HepG2 (cell line): ENCODE results near the gene COX14. TPM values are rescaled to one million over a fixed set of nuclear protein-coding genes. Genes with fewer than 3 reads are reported as not detected.
A peak's percentile ranks its signal among the peaks of the same experiment; 100 is the strongest.

ENCODE experiments used
- ARNT2 ChIP-seq: sonication (generic); formaldehyde crosslinking; IDR thresholded peaks from 2 replicates; pipeline ENCODE4 v1.8.0; 2022; ENCODE audit warnings: mild to moderate bottlenecking, low read depth, missing genetic modification reagents, moderate library complexity
- ATAD3A ChIP-seq: sonication (generic); formaldehyde crosslinking; IDR thresholded peaks from 2 replicates; pipeline ENCODE4 v1.4.0; 2020; ENCODE audit warnings: missing genetic modification reagents
- DPF2 ChIP-seq: sonication (generic); formaldehyde crosslinking; IDR thresholded peaks from 2 replicates; pipeline ENCODE4 v1.4.0; 2020; ENCODE audit warnings: mild to moderate bottlenecking, low read depth, missing genetic modification reagents, borderline replicate concordance
- GMEB2 ChIP-seq: IDR thresholded peaks from 2 replicates; pipeline ENCODE4 v1.6.1; 2016; ENCODE audit warnings: missing biosample characterization, missing genetic modification reagents, low read depth
- HDAC2 ChIP-seq: sonication (generic); formaldehyde crosslinking; IDR thresholded peaks from 2 replicates; pipeline ENCODE4 v1.4.0; 2020; ENCODE audit warnings: missing genetic modification reagents
- HMGXB4 ChIP-seq, 2 experiments: sonication (generic) in 1 of 2; formaldehyde crosslinking in 1 of 2; IDR thresholded peaks; 2 replicates each; pipeline versions ENCODE4 v1.4.0 to v1.6.1; 2018 to 2020; ENCODE audit warnings: missing genetic modification reagents in 2 of 2, borderline replicate concordance in 1 of 2, low read depth in 1 of 2, mild to moderate bottlenecking in 1 of 2, missing biosample characterization in 1 of 2
- HNRNPK ChIP-seq: fragments of 200-400 bp; formaldehyde crosslinking; IDR thresholded peaks from 2 replicates; pipeline ENCODE4 v1.6.1; 2018; ENCODE audit warnings: low read length, low read depth, moderate library complexity, mild to moderate bottlenecking; ENCODE audit not compliant: poor library complexity, severe bottlenecking
- HNRNPL ChIP-seq: fragments of 200-400 bp; formaldehyde crosslinking; IDR thresholded peaks from 2 replicates; pipeline ENCODE4 v1.6.1; 2017; ENCODE audit warnings: mild to moderate bottlenecking, low read depth, low read length
- JUNB ChIP-seq: sonication (generic); formaldehyde crosslinking; IDR thresholded peaks from 2 replicates; pipeline ENCODE4 v1.8.0; 2022; ENCODE audit warnings: missing genetic modification reagents, mild to moderate bottlenecking, borderline replicate concordance
- KDM2A ChIP-seq: sonication (generic); formaldehyde crosslinking; IDR thresholded peaks from 2 replicates; pipeline ENCODE4 v1.4.0; 2020; ENCODE audit warnings: low read depth, missing genetic modification reagents, borderline replicate concordance
- MAFK ChIP-seq, 2 experiments: IDR thresholded peaks in 1 of 2; conservative IDR thresholded peaks in 1 of 2; 2 replicates each; pipeline ENCODE4 v1.6.1; 2011; ENCODE audit warnings: improper control_type of control experiment in 2 of 2, low read length in 2 of 2
- POLR2AphosphoS5 ChIP-seq: IDR thresholded peaks from 2 replicates; pipeline ENCODE4 v1.6.1; 2012; ENCODE audit warnings: low read depth, low read length
- TEAD2 ChIP-seq: sonication (generic); formaldehyde crosslinking; IDR thresholded peaks from 2 replicates; pipeline ENCODE4 v1.9.0; 2021; ENCODE audit warnings: missing genetic modification reagents
- TGIF2 ChIP-seq: IDR thresholded peaks from 2 replicates; pipeline ENCODE4 v1.6.1; 2016; ENCODE audit warnings: control low read depth, missing compliant biosample characterization
- ZKSCAN5 ChIP-seq: sonication (generic); formaldehyde crosslinking; IDR thresholded peaks from 2 replicates; pipeline ENCODE4 v1.5.1; 2020; ENCODE audit warnings: mild to moderate bottlenecking, missing genetic modification reagents
- ZNF20 ChIP-seq: sonication (generic); formaldehyde crosslinking; IDR thresholded peaks from 2 replicates; pipeline ENCODE4 v1.4.0; 2020; ENCODE audit warnings: mild to moderate bottlenecking, moderate library complexity, missing genetic modification reagents
- ZNF230 ChIP-seq: sonication (generic); formaldehyde crosslinking; IDR thresholded peaks from 2 replicates; pipeline ENCODE4 v1.4.0; 2020; ENCODE audit warnings: mild to moderate bottlenecking, missing genetic modification reagents
- ZNF292 ChIP-seq: sonication (generic); formaldehyde crosslinking; IDR thresholded peaks from 2 replicates; pipeline ENCODE4 v1.8.1; 2022; ENCODE audit warnings: mild to moderate bottlenecking, low read depth, missing genetic modification reagents, borderline replicate concordance
- ZNF30 ChIP-seq: sonication (generic); formaldehyde crosslinking; IDR thresholded peaks from 2 replicates; pipeline ENCODE4 v1.5.0; 2020; ENCODE audit warnings: mild to moderate bottlenecking, missing genetic modification reagents
- ZNF446 ChIP-seq: sonication (generic); formaldehyde crosslinking; IDR thresholded peaks from 2 replicates; pipeline ENCODE4 v1.5.0; 2020; ENCODE audit warnings: mild to moderate bottlenecking, missing genetic modification reagents
- ZNF563 ChIP-seq: sonication (generic); formaldehyde crosslinking; IDR thresholded peaks from 2 replicates; pipeline ENCODE4 v1.8.0; 2022; ENCODE audit warnings: mild to moderate bottlenecking, moderate library complexity, missing genetic modification reagents
- ZNF772 ChIP-seq: sonication (generic); formaldehyde crosslinking; IDR thresholded peaks from 2 replicates; pipeline ENCODE4 v1.5.0; 2020; ENCODE audit warnings: mild to moderate bottlenecking, missing genetic modification reagents
- polyA plus RNA-seq, 8 experiments: library from polyadenylated mRNA; depleted of rRNA in 3 of 8; stranded (reverse) in 7 of 8; unstranded in 1 of 8; fragments of >200 nt; fragmentation: Illumina TruSeq in 4 of 8; extraction: Trizol in 4 of 8; gene quantifications; 2 replicates each; pipeline versions ENCODE4 v1.2.1 to v1.2.3, GENCODE V29; 2011 to 2016; ENCODE audit warnings: low read depth in 4 of 8, missing spikeins in 1 of 8, mixed read lengths in 1 of 8; ENCODE audit not compliant: insufficient read depth in 1 of 8
- total RNA-seq, 5 experiments: library from RNA; depleted of rRNA; stranded (reverse); fragments of >200 nt; fragmentation: Illumina TruSeq; extraction: Trizol; gene quantifications; 2 replicates each; pipeline ENCODE4 v1.2.3, GENCODE V29; 2016; ENCODE audit warnings: low read depth in 1 of 5
- TF ChIP-seq, protein P1 (sequence below): sonication (generic); formaldehyde crosslinking; IDR thresholded peaks from 2 replicates; pipeline ENCODE4 v1.5.0; 2020; ENCODE audit warnings: missing genetic modification reagents

COX14 gene
- total and polyA plus RNA-seq, 2 of the 13 experiments (the other 11 are each of a cell fraction or from before 2014, with no cell fraction given): 53.0 to 71.6 TPM

DNA sequence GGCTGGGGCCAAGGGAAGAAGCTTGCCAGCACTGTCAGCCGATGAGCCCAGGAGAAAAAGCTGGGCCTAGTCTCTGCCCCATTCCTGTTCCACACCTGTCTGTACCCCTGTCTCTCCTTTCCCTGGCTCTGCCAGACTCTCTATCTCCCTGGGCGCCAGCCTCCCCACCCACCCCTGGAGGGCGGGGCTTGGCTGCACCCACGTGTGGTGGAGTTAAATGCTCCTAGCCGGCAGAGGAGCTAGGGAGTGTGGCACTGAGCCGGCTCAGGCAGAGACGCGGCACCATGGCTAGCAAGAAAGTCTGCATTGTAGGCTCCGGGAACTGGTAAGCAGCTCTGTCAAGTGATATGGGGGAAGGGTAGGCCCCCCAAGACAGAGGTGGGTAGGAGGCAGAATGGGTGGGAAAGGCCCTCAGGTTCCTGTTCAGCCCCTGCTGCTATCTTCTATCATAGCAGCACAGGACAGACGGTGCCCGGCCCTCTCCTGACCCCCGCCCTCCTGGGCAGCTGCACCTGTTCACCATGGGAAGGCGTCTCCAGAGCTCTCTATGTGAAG, 8.2 kb upstream of the COX14 start, which contains the start of gene GPD1 (continued):
- TF ChIP-seq, protein P1, sequence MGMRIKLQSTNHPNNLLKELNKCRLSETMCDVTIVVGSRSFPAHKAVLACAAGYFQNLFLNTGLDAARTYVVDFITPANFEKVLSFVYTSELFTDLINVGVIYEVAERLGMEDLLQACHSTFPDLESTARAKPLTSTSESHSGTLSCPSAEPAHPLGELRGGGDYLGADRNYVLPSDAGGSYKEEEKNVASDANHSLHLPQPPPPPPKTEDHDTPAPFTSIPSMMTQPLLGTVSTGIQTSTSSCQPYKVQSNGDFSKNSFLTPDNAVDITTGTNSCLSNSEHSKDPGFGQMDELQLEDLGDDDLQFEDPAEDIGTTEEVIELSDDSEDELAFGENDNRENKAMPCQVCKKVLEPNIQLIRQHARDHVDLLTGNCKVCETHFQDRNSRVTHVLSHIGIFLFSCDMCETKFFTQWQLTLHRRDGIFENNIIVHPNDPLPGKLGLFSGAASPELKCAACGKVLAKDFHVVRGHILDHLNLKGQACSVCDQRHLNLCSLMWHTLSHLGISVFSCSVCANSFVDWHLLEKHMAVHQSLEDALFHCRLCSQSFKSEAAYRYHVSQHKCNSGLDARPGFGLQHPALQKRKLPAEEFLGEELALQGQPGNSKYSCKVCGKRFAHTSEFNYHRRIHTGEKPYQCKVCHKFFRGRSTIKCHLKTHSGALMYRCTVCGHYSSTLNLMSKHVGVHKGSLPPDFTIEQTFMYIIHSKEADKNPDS (CRISPR knock-in tag): no peak
- TF ChIP-seq POLR2AphosphoS5: peak; percentile 51; the same call in 1 of the 2 replicates
- TF ChIP-seq ZNF230: no peak
- TF ChIP-seq ARNT2: 0 out of 2 replicates have a peak, but pooled peaks have one; percentile 28
- TF ChIP-seq TGIF2 (CRISPR knock-in tag): 0 out of 2 replicates have a peak, but pooled peaks have one; percentile 24
- TF ChIP-seq MAFK (conservative IDR thresholded peaks at IDR 0.05 in 1 of 2, IDR thresholded peaks at IDR 0.05 in 1 of 2; ENCODE audit: low read length in 2 of 2): no peak
- TF ChIP-seq DPF2 (CRISPR knock-in tag): no peak
- no peak for TF ChIP-seq ATAD3A (CRISPR knock-in tag)
- TF ChIP-seq ZNF292: peak; percentile 43; the same call in 1 of the 2 replicates
- no peak for TF ChIP-seq ZNF30
- 0 out of 2 replicates have a peak, but pooled peaks have one; percentile 18 for TF ChIP-seq ZKSCAN5 (CRISPR knock-in tag)
- TF ChIP-seq ZNF20 (CRISPR knock-in tag): no peak
- peak; percentile 63; the same call in 1 of the 2 replicates for TF ChIP-seq KDM2A (CRISPR knock-in tag)
- TF ChIP-seq HDAC2 (CRISPR knock-in tag): 0 out of 2 replicates have a peak, but pooled peaks have one; percentile 31
- no peak for TF ChIP-seq ZNF446
- TF ChIP-seq JUNB: no peak
- no peak for TF ChIP-seq ZNF772 (CRISPR knock-in tag)
- TF ChIP-seq TEAD2 (CRISPR knock-in tag): no peak
- TF ChIP-seq ZNF563: 0 out of 2 replicates have a peak, but pooled peaks have one; percentile 5
- TF ChIP-seq GMEB2 (CRISPR knock-in tag): no peak
- no peak for TF ChIP-seq HNRNPK
- no peak for TF ChIP-seq HMGXB4 (CRISPR knock-in tag; IDR thresholded peaks at IDR 0.05; ENCODE audit: borderline replicate concordance in 1 of 2, low read depth in 1 of 2)
- TF ChIP-seq HNRNPL: 0 out of 2 replicates have a peak, but pooled peaks have one; percentile 54
